GM12891 (cell line): Measurements from ENCODE around the gene ZNF536.

Experiments used
- DNase-seq: peaks from one replicate; pipeline ENCODE4 v3.0.0; 2011; ENCODE audit warnings: low spot score; ENCODE audit not compliant: insufficient read length
- FAIRE-seq: peaks from 2 replicates; lab custom pipeline; 2011; peaks lifted over from hg19 to GRCh38; lab: Jason Lieb, UNC
- PAX5 ChIP-seq: IDR thresholded peaks from 2 replicates; pipeline ENCODE4 v1.6.1; 2011; ENCODE audit warnings: low read length, moderate library complexity, mild to moderate bottlenecking; ENCODE audit not compliant: insufficient read depth, severe bottlenecking
- POLR2A ChIP-seq: IDR thresholded peaks from 2 replicates; pipeline ENCODE4 v1.6.1; 2011; ENCODE audit warnings: low read depth, low read length, control low read depth
- POLR2AphosphoS5 ChIP-seq: IDR thresholded peaks from 2 replicates; pipeline ENCODE4 v1.6.1; 2011; ENCODE audit warnings: low read depth, low read length, control low read depth
- POU2F2 ChIP-seq: IDR thresholded peaks from 2 replicates; pipeline ENCODE4 v1.6.1; 2011; ENCODE audit warnings: low read depth, mild to moderate bottlenecking, control low read depth, low read length, moderate library complexity
- SPI1 ChIP-seq: IDR thresholded peaks from 2 replicates; pipeline ENCODE4 v1.6.1; 2011; ENCODE audit warnings: low read depth, low read length, control low read depth
- TAF1 ChIP-seq: IDR thresholded peaks from 2 replicates; pipeline ENCODE4 v1.6.1; 2011; ENCODE audit warnings: low read depth, low read length, control low read depth

The ZNF536 gene

DNA sequence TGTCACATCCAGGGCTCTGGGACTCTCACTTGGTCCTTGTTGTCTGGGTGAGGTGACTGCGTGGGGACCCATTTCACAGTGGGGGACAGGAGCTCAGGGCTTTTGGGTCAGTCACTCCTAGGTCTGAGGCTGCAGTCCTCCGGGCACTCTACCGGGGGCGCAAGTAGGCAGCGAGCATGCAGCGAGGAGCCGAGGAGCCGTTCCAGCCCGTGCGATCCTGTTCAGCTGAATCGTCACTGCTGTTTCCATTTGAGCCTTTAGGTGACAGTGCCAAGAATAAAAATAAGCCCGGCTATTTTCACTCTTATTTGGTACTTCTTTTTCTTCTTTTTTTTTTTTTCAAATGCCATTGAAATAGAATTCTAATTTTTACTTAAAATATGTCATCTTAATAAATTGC is 126.5 kb downstream of the ZNF536 start:
- no peak for TF ChIP-seq SPI1
- no peak for TF ChIP-seq POU2F2
- TF ChIP-seq POLR2AphosphoS5: no peak
- TF ChIP-seq TAF1: no peak
- no peak for TF ChIP-seq POLR2A
- TF ChIP-seq PAX5: no peak
- DNase-seq (no peak), FAIRE-seq (no peak)

DNA sequence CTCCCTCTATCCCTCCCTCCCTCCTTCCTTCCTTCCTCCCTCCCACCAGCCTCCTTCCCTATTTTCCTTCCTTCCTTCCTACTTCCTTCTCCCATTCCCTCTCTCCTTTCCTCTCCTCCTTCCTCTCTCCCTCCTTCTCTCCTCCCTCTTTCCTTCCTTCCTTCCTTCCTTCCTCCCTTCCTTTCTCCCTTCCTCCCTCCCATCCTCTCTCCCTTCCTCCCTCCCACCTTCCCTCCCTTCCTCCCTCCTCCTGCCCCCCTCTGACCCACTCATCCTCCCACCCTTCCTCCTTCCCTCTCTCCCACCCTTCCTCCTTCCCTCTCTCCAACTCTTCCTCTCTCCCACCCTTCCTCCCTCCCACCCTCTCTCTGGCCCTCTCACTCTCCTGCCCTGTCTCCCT is 132.1 kb downstream of the ZNF536 start:
- no peak for DNase-seq
- no peak for FAIRE-seq

DNA sequence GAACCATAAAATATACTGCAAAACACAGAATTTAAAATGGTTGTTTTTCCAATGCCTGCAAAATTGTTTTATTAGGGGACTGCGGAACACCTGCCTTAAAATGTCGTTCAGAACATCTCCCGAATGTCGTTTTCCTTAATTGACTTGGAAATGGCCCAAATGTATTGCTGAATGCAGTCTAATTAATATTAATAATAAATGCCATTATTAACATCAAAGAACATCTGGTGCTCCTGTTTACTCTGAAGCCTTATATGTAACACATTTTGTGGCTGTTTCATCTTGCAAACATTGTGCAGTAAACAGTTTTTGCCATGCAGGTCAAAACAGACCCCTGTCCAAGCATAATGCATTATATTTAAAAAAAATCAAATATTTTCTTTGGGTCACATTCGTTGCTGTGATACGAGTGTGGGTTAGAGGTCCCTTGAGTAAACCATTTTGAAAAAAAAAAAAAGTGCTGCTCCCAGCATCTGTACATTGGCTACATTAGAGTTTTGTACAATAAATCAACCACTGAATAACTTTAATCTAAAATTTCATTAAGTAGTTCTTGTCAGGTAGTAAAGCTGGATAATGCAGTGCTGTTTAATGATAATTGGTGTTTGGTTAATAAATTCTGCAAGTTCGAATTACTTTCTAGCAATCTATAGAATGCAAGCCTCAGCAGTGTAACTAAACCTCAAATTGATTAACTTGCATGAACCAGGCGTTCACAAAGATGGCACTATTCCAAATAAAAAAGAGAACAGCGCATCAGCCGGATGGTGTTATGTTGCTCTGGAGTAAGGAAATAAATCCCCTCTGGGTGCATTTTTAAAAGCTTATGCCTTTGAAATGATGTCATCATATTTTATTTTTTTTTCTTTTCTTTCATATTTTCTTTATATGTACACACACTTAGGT is 140.2 kb downstream of the ZNF536 start:
- DNase-seq (no peak), FAIRE-seq (no peak)

More for the DNA sequence above, 132.1 kb downstream of the ZNF536 start:
- no peak for TF ChIP-seq SPI1
- no peak for TF ChIP-seq POLR2A
- no peak for TF ChIP-seq TAF1
- no peak for TF ChIP-seq PAX5
- no peak for TF ChIP-seq POLR2AphosphoS5
- TF ChIP-seq POU2F2: no peak

DNA sequence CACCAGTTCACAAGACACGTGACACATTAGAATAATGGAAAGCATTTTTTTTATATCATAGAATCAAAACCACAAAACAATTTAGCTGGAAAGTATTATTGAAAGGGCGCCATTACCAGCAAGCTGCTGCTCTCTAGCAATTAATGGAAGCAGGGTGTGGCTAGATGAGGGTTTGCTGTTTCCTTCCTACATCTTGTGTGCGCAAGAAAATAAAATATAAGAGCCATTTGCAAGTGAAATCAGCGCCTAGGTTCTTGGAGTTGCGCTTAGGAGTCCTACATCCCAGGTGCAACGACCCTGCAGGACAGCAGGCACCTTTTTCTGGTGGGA is 140.9 kb downstream of the ZNF536 start:
- DNase-seq (no peak), FAIRE-seq (no peak)
- TF ChIP-seq TAF1: no peak
- TF ChIP-seq POLR2A: no peak
- TF ChIP-seq POLR2AphosphoS5: no peak
- no peak for TF ChIP-seq POU2F2
- no peak for TF ChIP-seq PAX5
- no peak for TF ChIP-seq SPI1

More for the DNA sequence above, 140.2 kb downstream of the ZNF536 start:
- TF ChIP-seq POLR2AphosphoS5 (no peak), POLR2A (no peak), PAX5 (no peak), SPI1 (no peak), POU2F2 (no peak), TAF1 (no peak)

DNA sequence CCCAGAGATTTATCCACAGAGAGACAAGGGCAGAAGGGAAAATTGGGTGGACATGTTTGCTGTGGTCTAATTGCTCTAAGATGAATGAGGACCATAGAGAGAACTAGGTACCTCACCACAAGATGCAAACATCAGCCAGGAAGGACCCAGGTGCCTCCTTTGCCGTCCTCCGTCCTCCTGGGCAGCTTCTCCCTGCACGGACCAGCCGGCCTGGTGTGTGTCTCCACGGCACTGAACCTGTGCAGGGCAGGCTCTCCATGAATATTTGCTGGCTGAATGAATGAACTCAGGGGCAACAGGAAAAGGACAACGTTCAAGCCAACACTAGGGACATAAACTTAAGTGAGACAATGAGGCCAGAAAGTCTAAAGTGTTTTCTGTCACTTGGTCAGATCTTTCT is 143.9 kb downstream of the ZNF536 start:
- no peak for FAIRE-seq
- DNase-seq: no peak
- TF ChIP-seq TAF1 (no peak), SPI1 (no peak), PAX5 (no peak), POLR2AphosphoS5 (no peak), POU2F2 (no peak), POLR2A (no peak)

DNA sequence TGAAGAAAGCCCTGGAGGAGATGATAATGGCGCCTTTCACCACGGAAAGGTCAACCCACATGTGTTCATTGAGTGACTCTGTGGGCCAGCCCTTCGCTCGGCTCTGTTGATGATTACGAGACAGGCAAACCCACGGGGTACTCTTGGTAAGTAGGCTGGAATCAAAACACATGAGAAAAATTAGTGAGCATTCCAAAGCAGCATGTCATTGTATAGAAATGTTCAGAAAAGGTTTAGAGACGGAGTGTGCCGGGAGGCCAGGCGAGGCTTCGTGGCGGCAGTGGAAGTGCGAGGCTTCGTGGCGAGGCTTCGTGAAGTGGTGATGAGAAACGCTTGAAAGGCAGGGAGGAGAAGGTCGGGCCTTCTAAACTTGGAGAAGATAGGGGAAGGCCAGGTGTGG is 144.3 kb downstream of the ZNF536 start:
- TF ChIP-seq POLR2AphosphoS5 (no peak), PAX5 (no peak), SPI1 (no peak), POLR2A (no peak), POU2F2 (no peak), TAF1 (no peak)
- no peak for FAIRE-seq
- DNase-seq: no peak

DNA sequence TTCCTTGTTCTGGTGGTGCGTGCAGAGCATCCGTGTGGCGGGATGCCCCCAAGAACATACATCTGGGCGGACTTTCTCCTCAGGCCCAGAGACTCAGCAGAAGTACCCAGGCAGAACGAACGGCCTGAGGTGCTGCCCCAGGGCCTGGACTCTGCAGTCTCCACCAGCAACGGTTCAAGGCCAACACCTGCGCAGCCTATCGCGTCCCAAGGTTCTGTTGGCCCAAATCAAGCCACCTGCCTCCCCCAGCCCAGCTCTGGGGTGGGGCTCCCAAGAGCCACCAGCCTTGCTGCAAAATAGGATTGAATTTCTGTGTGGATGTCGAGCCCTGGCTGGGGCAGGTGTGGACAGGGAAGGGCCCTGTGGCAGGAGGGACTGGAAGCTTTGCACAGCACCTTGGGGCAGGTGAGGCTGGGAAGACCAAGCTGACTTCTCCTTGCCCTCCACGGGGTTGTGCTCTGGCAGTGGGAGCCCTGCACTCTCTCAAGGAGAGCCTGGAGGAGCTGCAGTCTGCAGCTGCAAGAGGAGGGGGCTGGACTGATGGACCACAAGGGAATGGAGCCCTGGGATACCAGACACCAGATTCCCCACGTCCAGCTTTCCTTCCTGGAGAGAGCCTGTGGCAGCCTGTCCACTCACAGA is 146.9 kb downstream of the ZNF536 start:
- TF ChIP-seq PAX5 (no peak), SPI1 (no peak), POLR2A (no peak), TAF1 (no peak), POLR2AphosphoS5 (no peak), POU2F2 (no peak)
- DNase-seq: no peak
- FAIRE-seq: no peak

DNA sequence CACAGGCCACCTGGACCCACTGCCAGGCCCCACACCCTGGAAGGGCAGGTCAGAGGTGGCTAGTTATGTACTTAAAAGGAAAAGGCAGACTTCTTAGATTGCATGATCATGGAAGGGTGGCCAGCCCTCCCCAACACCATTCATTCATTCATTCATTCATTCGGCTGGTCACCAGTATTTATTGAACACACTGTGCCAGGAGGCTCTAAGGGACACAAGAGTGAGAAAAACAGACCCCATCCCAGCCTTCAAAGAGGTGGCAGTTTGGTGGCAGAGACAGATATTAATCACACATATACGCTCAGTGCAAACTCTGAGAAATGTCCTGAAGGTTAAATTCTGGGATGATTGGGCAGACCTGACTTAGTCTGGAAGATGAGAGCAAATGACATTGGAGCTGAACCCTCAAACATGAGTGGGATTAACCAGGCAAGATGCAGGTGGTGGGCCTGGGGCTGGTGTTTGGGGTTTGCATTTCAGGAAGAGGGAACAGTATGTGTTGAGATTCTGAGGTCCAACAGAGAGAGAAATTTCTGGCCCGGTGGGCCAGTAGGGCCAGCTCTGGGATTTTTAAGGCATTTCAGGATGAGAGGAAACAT is 147.5 kb downstream of the ZNF536 start:
- DNase-seq: no peak
- no peak for FAIRE-seq
- TF ChIP-seq SPI1 (no peak), POU2F2 (no peak)

DNA sequence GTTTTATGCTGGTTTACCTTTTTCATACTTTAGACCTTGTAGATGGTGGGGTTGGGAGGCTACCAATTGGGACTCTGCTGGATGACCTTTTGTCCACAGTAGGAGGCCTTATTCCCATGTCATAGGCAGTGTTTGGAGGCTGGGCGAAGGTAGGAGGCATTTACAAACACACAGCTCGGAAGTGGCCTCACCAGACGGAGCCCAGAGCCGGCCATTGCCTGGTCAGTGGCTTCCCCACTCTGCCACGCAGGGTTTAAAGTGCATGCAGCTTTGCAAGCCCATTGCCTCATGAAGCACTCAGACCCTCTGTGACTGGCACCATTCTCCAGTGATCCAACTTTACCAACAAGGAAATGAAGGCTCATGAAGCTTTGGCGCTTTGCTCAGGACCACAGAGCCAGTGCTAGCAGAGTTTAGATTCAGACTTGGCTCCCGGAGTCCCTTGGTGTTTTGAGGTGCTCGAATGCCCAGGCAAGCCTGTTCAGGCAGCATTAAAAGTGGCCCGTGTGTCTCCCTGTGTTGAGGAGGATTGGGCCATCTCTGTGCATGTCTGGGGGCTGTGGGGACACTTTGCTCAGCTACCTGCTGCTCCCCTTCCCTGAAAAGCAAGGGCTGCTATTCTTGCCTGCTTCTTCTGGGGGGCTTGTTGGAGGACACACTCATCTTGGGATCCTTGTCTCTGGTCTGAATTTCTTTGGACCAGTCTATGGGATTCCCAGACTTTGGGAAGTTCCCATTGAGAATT is 148.7 kb downstream of the ZNF536 start:
- TF ChIP-seq POLR2AphosphoS5: no peak
- no peak for TF ChIP-seq SPI1
- no peak for TF ChIP-seq POLR2A
- no peak for TF ChIP-seq TAF1
- no peak for TF ChIP-seq POU2F2
- no peak for TF ChIP-seq PAX5
- no peak for FAIRE-seq
- DNase-seq: no peak
